ENCODE results near the gene NDUFA11. TPM values are rescaled to one million over a fixed set of nuclear protein-coding genes. Genes with fewer than 3 reads are reported as not detected.

The NDUFA11 gene
- total and polyA plus RNA-seq, 2 of the 13 experiments (the other 11 are each of a cell fraction or from before 2014, with no cell fraction given) = 286 to 378 TPM

GRCh38 chr19:5904352-5905113 is 943 bp upstream of the NDUFA11 start, which contains the start of gene VMAC:
TSS of gene VMAC (plus strand) at chr19:5904872. CDS start at chr19:5904891, 19 bp downstream.
- peak; percentile 100 for FAIRE-seq
- peak; percentile 100 for DNase-seq (ENCODE audit: low spot score)
- peaks cover 12% of the 10 kb centered on the region; the same call in 1 of the 2 replicates for H4K20me1 ChIP-seq (ENCODE audit: insufficient read depth, low read length)
- peak within 1 kb of the TSS; percentile 78 to 100 (median 99) for H3K4me3 ChIP-seq (replicated peaks in 1 of 3; ENCODE audit: insufficient read depth in 1 of 3, low read depth in 2 of 3, low read length in 3 of 3)
- BruUV-seq (replicated peaks) = no TSS peak
- peak; percentile 85 for ATAC-seq
- WGBS (ENCODE audit: low lambda C conversion rate) = under 1% methylated on average over 31 of the region's 61 CpGs
- ChIA-PET POLR2A (interaction anchor here (0.6 to 3.9 kb wide), 37 partner anchors 9 to 626 kb away, joined by 3 to 79 read pairs (median 5); partner anchors contain the start of genes ALKBH7, CAPS, CATSPERD and DUS3L), CTCF (ENCODE audit: low intra/inter-chr PET ratio, low total read pairs) (interaction anchor here (1.3 kb wide), 1 partner anchor 101 kb away, joined by 3 read pairs; no protein-coding TSS in a partner anchor)
- intact Hi-C loops (cut with micrococcal nuclease; ENCODE audit: unreplicated experiment) = loop anchor here (2.0 kb wide), 1 partner anchor 58 kb away; no protein-coding TSS in a partner anchor
- in situ Hi-C loops (cut with HindIII; ENCODE audit: extremely low pct_ligation_motif_present, low pct_unique_long_range_greater_than_20kb) = no loop called here
- H3K4me2 ChIP-seq (ENCODE audit: low read depth, low read length) = peak within 1 kb of the TSS; percentile 81
- peaks cover 42% of the 10 kb centered on the region for H3K79me2 ChIP-seq (ENCODE audit: insufficient read depth, low read length)
- peak within 1 kb of the TSS; percentile 100 for H3K9ac ChIP-seq (ENCODE audit: insufficient read depth, low read depth, low read length)
- H3K27ac ChIP-seq (ENCODE audit: extremely low read length, insufficient read depth, low read length) = peak within 1 kb of the TSS; percentile 98
- peaks cover 0 to 10% of the 10 kb centered on the region in 2 experiments; a peak in 2 of 5 replicates for H3K36me3 ChIP-seq (replicated peaks in 1 of 2; ENCODE audit: control insufficient read depth in 1 of 2, insufficient read depth in 2 of 2, low read length in 2 of 2)
- no peaks in the 10 kb centered on the region for H3K9me3 ChIP-seq (ENCODE audit: low read length)
- no peak within 1 kb of the TSS for H2AFZ ChIP-seq (ENCODE audit: low read length)
- peaks cover 0 to 4% of the 10 kb centered on the region in 2 experiments; a peak in 1 of 5 replicates for H3K27me3 ChIP-seq (ENCODE audit: control insufficient read depth in 1 of 2, insufficient read depth in 2 of 2, low read length in 2 of 2)
- H3K4me1 ChIP-seq (ENCODE audit: insufficient read depth, low read length) = peaks cover 66% of the 10 kb centered on the region
- TF ChIP-seq ZNF143 (CRISPR knock-in tag; IDR thresholded peaks at IDR 0.05) = no peak
- no peak for TF ChIP-seq CCAR2 (optimal IDR thresholded peaks at IDR 0.05; ENCODE audit: low read depth, low read length)
- TF ChIP-seq ZSCAN20 (CRISPR knock-in tag; IDR thresholded peaks at IDR 0.05; ENCODE audit: borderline replicate concordance) = 0 out of 2 replicates have a peak, but pooled peaks have one; percentile 59
- TF ChIP-seq MEIS2 (CRISPR knock-in tag; IDR thresholded peaks at IDR 0.05) = 0 out of 2 replicates have a peak, but pooled peaks have one; percentile 21
- peak; percentile 59 for TF ChIP-seq ZNF687 (CRISPR knock-in tag; IDR thresholded peaks at IDR 0.05)
- no peak for TF ChIP-seq RCOR2 (CRISPR knock-in tag; IDR thresholded peaks at IDR 0.05)
- TF ChIP-seq FOSL1 (CRISPR knock-in tag; IDR thresholded peaks at IDR 0.05; ENCODE audit: borderline replicate concordance) = no peak
- peak; percentile 79 for TF ChIP-seq YY1 (IDR thresholded peaks at IDR 0.05; ENCODE audit: insufficient read depth, insufficient replicate concordance, low read depth, low read length)
- TF ChIP-seq SSRP1 (CRISPR knock-in tag; IDR thresholded peaks at IDR 0.05) = no peak
- TF ChIP-seq ZNF326 (CRISPR knock-in tag; IDR thresholded peaks at IDR 0.05; ENCODE audit: borderline replicate concordance) = no peak
- TF ChIP-seq ZNF274 (CRISPR knock-in tag; IDR thresholded peaks at IDR 0.05) = no peak
- no peak for TF ChIP-seq THYN1 (CRISPR knock-in tag; IDR thresholded peaks at IDR 0.05; ENCODE audit: borderline replicate concordance, low read depth)
- TF ChIP-seq REXO4 (CRISPR knock-in tag; IDR thresholded peaks at IDR 0.05; ENCODE audit: borderline replicate concordance) = no peak
- TF ChIP-seq ZNF510 (CRISPR knock-in tag; IDR thresholded peaks at IDR 0.05; ENCODE audit: low read depth) = no peak
- TF ChIP-seq TOE1 (CRISPR knock-in tag; IDR thresholded peaks at IDR 0.05) = no peak
- peak; percentile 77; the same call in 1 of the 2 replicates for TF ChIP-seq ZNF724P (CRISPR knock-in tag; IDR thresholded peaks at IDR 0.05; ENCODE audit: borderline replicate concordance)
- TF ChIP-seq CHCHD3 (CRISPR knock-in tag; IDR thresholded peaks at IDR 0.05) = 0 out of 2 replicates have a peak, but pooled peaks have one; percentile 41
- 0 out of 2 replicates have a peak, but pooled peaks have one; percentile 50 for TF ChIP-seq ZFYVE20 (CRISPR knock-in tag; IDR thresholded peaks at IDR 0.05; ENCODE audit: borderline replicate concordance, low read depth)
